Type B pancreatic cell (in vitro differentiated cells): ENCODE measurements around the gene TNK1. TPM values are rescaled to one million over a fixed set of nuclear protein-coding genes. Genes with fewer than 3 reads are reported as not detected.

Experiments
- DNase-seq: peaks from one replicate; pipeline ENCODE4 v3.0.0; 2021; ENCODE audit warnings: mixed read lengths; ENCODE audit not compliant: unreplicated experiment; ENCODE audit errors: extremely low spot score
- H3K27ac Mint-ChIP-seq: 2 replicates; pipeline ENCODE4 v1.8.0; 2021; ENCODE audit warnings: mild to moderate bottlenecking, mixed read lengths
- H3K27me3 Mint-ChIP-seq: 2 replicates; pipeline ENCODE4 v1.8.0; 2021; ENCODE audit warnings: mixed read lengths
- H3K36me3 Mint-ChIP-seq: 2 replicates; pipeline ENCODE4 v1.8.0; 2021; ENCODE audit warnings: mixed read lengths
- H3K4me1 Mint-ChIP-seq: one replicate; pipeline ENCODE4 v1.8.0; 2021; ENCODE audit warnings: mixed read lengths; ENCODE audit not compliant: unreplicated experiment
- H3K4me3 Mint-ChIP-seq: 2 replicates; pipeline ENCODE4 v1.8.0; 2021; ENCODE audit warnings: mild to moderate bottlenecking, mixed read lengths
- H3K9me3 Mint-ChIP-seq: 2 replicates; pipeline ENCODE4 v1.8.0; 2021; ENCODE audit warnings: mixed read lengths
- CTCF ChIP-seq: fragments of 200-600 bp; sonication (generic); conservative IDR thresholded peaks from 2 replicates; pipeline ENCODE4 v1.5.0; 2021; ENCODE audit warnings: antibody characterized with exemption, mild to moderate bottlenecking
- total RNA-seq: library from RNA; stranded (reverse); gene quantifications from 2 replicates; pipeline ENCODE4 v1.2.1, GENCODE V29; 2021; ENCODE audit warnings: low replicate concordance

Gene TNK1
- total RNA-seq, 1 donor from 2014 or later = 6.6 TPM

GRCh38 chr17:7409716-7410115 is 28.8 kb downstream of the TNK1 start:
- H3K27me3 Mint-ChIP-seq = peaks cover 4% of the 10 kb centered on the region
- peak overlapping the region; percentile 6 for H3K27ac Mint-ChIP-seq
- no peak for TF ChIP-seq CTCF

GRCh38 chr17:7410634-7411426 is 29.9 kb downstream of the TNK1 start:
- H3K27ac Mint-ChIP-seq = no peak overlapping the region
- no peak for DNase-seq
- peaks cover 16% of the 10 kb centered on the region for H3K4me1 Mint-ChIP-seq
- no peak overlapping the region for H3K4me3 Mint-ChIP-seq
- no peak for TF ChIP-seq CTCF
- H3K9me3 Mint-ChIP-seq = no peaks in the 10 kb centered on the region
- peaks cover 3% of the 10 kb centered on the region for H3K27me3 Mint-ChIP-seq
- H3K36me3 Mint-ChIP-seq = peaks cover 15% of the 10 kb centered on the region

More at GRCh38 chr17:7409716-7410115, 28.8 kb downstream of the TNK1 start:
- Mint-ChIP-seq H3K9me3 (no peaks in the 10 kb centered on the region), H3K4me3 (peak overlapping the region; percentile 5), H3K36me3 (peaks cover 15% of the 10 kb centered on the region), H3K4me1 (peaks cover 17% of the 10 kb centered on the region)
- DNase-seq = no peak

GRCh38 chr17:7411427-7411750 is 30.5 kb downstream of the TNK1 start:
- Mint-ChIP-seq H3K27ac (no peak overlapping the region), H3K27me3 (no peaks in the 10 kb centered on the region), H3K4me3 (no peak overlapping the region), H3K36me3 (peaks cover 17% of the 10 kb centered on the region), H3K9me3 (no peaks in the 10 kb centered on the region), H3K4me1 (peaks cover 12% of the 10 kb centered on the region)
- no peak for DNase-seq
- TF ChIP-seq CTCF = no peak

GRCh38 chr17:7413346-7413985 is 32.6 kb downstream of the TNK1 start:
- Mint-ChIP-seq H3K27ac (no peak overlapping the region), H3K27me3 (no peaks in the 10 kb centered on the region), H3K9me3 (no peaks in the 10 kb centered on the region), H3K36me3 (peaks cover 21% of the 10 kb centered on the region), H3K4me1 (peaks cover 12% of the 10 kb centered on the region), H3K4me3 (no peak overlapping the region)
- no peak for DNase-seq
- no peak for TF ChIP-seq CTCF

GRCh38 chr17:7414837-7415236 is 33.9 kb downstream of the TNK1 start:
- Mint-ChIP-seq H3K27me3 (no peaks in the 10 kb centered on the region), H3K36me3 (peaks cover 13% of the 10 kb centered on the region), H3K27ac (no peak overlapping the region), H3K9me3 (no peaks in the 10 kb centered on the region), H3K4me1 (peaks cover 23% of the 10 kb centered on the region), H3K4me3 (no peak overlapping the region)
- no peak for DNase-seq
- no peak for TF ChIP-seq CTCF
